Epithelial cell of esophagus (primary cell): Measurements from ENCODE around the gene SCYL2.

Source experiments
- DNase-seq: peaks from one replicate; pipeline ENCODE4 v3.0.0; 2010; ENCODE audit warnings: low read depth
- H3K4me3 ChIP-seq: 2 replicates; pipeline ENCODE4 v1.5.1; 2011; ENCODE audit warnings: mild to moderate bottlenecking, low read length, control low read depth
- CTCF ChIP-seq: IDR thresholded peaks from 2 replicates; pipeline ENCODE4 v1.5.1; 2011; ENCODE audit warnings: low read depth, mild to moderate bottlenecking, low read length, control low read depth, inconsistent platforms; ENCODE audit not compliant: insufficient read depth; ENCODE audit errors: missing control alignments

Gene SCYL2

GRCh38 chr12:100265732-100266584 lies 1.0 kb upstream of the SCYL2 start:
- TF ChIP-seq CTCF: no peak
- peak overlapping the region; percentile 84 for H3K4me3 ChIP-seq

GRCh38 chr12:100266585-100266834 lies 467 bp upstream of the SCYL2 start:
- TF ChIP-seq CTCF: no peak
- DNase-seq: no peak
- peak overlapping the region; percentile 84 for H3K4me3 ChIP-seq

More at GRCh38 chr12:100265732-100266584, 1.0 kb upstream of the SCYL2 start:
- DNase-seq: no peak

DNA sequence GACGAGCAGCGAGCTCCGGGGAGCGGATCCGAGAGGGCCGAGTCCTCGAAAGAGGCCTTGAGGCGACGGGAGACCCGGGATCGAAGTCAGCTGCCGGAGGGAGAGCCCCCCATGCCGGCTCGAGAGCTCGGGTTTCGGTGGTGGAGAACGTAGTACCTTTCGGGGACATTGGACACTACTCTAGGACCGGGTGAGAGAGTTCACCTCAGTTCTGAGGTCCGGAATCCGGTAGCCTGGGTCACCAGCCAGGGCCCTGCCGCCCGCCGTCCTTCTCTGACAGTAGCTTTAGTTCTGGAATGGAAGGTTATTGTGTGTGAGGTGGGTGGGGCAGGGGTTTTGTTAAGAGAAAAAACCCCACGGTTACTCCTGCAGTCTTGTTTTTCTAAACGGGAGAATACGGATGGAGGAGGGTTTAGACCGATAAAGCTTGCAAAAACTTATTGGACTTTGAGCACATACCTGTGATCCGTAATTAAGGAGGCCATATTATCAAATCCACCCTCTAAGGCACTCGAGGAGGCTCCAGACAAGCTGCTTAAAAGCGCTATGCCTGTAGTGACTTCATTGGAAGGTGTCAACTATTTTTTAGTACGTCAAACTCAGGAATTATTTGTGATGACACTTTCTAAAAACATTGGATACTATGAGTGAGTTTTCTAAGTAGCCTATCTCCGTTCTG lies 765 bp downstream of the SCYL2 start:
- DNase-seq: peak; percentile 45
- TF ChIP-seq CTCF: no peak

DNA sequence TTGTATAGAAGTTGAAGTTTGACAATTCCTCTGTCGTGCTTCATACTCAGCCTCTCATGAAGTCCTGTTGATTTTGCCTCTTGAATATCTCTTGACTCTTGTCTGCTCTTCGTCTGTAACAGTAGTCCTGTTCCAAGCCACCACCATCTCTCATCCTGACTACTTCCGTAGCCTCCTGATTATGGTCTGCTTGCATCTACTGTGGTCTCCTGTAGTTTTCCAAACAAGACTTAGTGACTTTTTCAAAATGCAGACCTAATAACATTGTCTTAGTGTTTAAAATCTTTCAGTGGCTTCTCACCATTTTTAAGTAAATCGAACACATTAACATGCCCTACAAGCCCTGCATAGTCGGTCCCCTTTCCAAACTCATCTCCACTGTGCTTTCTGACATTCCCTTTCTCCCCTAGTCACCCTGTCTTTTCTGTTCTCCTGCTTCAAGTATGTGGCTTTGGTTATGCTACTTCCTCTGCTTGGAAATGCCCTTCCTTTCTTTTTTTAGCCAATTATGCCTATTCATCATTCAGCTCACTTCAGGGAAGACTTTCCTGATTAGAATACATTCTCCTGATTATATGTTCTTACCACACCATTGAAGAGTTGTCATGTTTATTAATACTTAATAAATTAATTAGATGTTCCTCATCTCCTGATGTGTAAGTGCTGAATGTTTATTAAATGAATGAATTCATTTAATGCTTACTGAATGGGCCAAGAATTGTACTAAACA lies 2.0 kb downstream of the SCYL2 start:
- DNase-seq: no peak
- no peak for TF ChIP-seq CTCF
- H3K4me3 ChIP-seq: peak overlapping the region; percentile 84

More for the DNA sequence above, 765 bp downstream of the SCYL2 start:
- peak overlapping the region; percentile 84 for H3K4me3 ChIP-seq

GRCh38 chr12:100273782-100274181 lies 6.8 kb downstream of the SCYL2 start:
- no peak for DNase-seq
- TF ChIP-seq CTCF: no peak
- no peak overlapping the region for H3K4me3 ChIP-seq

DNA sequence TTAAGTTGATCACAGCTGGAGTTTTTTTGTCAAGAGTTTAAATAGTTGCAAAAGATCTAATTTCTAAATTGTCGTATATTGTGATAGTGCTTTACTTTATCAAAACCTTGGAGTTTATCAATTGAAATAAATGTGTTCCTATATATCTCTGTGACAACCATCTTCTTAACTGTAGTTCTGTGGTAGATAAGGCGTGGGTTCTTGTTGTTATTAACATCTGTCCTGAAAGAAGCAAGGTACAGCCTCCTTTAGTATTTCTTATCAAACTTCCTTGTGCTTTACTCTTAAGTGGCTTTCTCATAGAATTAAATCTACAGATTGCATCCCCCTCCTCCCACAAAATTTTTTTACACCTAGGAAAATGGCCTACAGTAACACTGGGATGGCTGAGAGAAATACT lies 7.3 kb downstream of the SCYL2 start:
- no peak for DNase-seq
- no peak for TF ChIP-seq CTCF
- H3K4me3 ChIP-seq: no peak overlapping the region
